SK-N-SH (cell line): ENCODE measurements around the gene NMNAT2. TPM values are rescaled to one million over a fixed set of nuclear protein-coding genes. Genes with fewer than 3 reads are reported as not detected.

Source experiments
- CTCF ChIA-PET: fragments of 300-600, 350-600 bp; formaldehyde crosslinking; extraction: SDS; loops from one replicate; lab custom pipeline; 2021; lab: Yijun Ruan, JAX
- POLR2A ChIA-PET: fragments of 350-600 bp; sonication (Branson Sonifier 250); formaldehyde crosslinking; extraction: SDS; loops from one replicate; lab custom pipeline; 2020; ENCODE audit warnings: antibody characterized with exemption, inconsistent platforms; lab: Yijun Ruan, JAX
- DNase-seq: peaks from one replicate; pipeline ENCODE4 v3.0.0; 2012
- H2AFZ ChIP-seq: fragments of 200-600 bp; sonication (generic); 2 replicates; pipeline ENCODE4 v1.8.1; 2016; ENCODE audit warnings: antibody characterized with exemption, mild to moderate bottlenecking, low read depth
- H3F3A ChIP-seq: fragments of 200-600 bp; sonication (generic); replicated peaks from 2 replicates; pipeline ENCODE3; 2016; ENCODE audit warnings: antibody characterized with exemption, mild to moderate bottlenecking; ENCODE audit not compliant: insufficient read depth
- H3K27ac ChIP-seq, 2 experiments: fragments of 200-500 bp in 1 of 2; fragments of 200-600 bp in 1 of 2; sonication (Bioruptor generic) in 1 of 2; sonication (generic), shearing (Covaris generic) in 1 of 2; 2 replicates each; pipeline versions ENCODE4 v1.5.1 to v1.6.1; 2014 to 2016; ENCODE audit warnings: low read depth in 2 of 2, inconsistent platforms in 1 of 2, low read length in 1 of 2, mild to moderate bottlenecking in 1 of 2, mixed read lengths in 1 of 2
- H3K27me3 ChIP-seq: fragments of 200-600 bp; sonication (generic), shearing (Covaris generic); 2 replicates; pipeline ENCODE4 v1.6.1; 2016; ENCODE audit warnings: mixed run types; ENCODE audit not compliant: insufficient read depth
- H3K36me3 ChIP-seq, 2 experiments: fragments of 200-500 bp in 1 of 2; fragments of 200-600 bp in 1 of 2; sonication (Bioruptor generic) in 1 of 2; sonication (generic) in 1 of 2; replicated peaks in 1 of 2; 2 replicates each; pipeline versions ENCODE3 to v1.5.1; 2014 to 2016; ENCODE audit warnings: low read length in 1 of 2, mild to moderate bottlenecking in 1 of 2; ENCODE audit not compliant: insufficient read depth in 2 of 2, control insufficient read depth in 1 of 2
- H3K4me1 ChIP-seq, 2 experiments: fragments of 200-500 bp in 1 of 2; fragments of 200-600 bp in 1 of 2; sonication (Bioruptor generic) in 1 of 2; sonication (generic), shearing (Covaris generic) in 1 of 2; 2 replicates each; pipeline versions ENCODE4 v1.5.1 to v1.6.1; 2014 to 2016; ENCODE audit warnings: low read depth in 1 of 2, low read length in 1 of 2, mixed run types in 1 of 2; ENCODE audit not compliant: insufficient read depth in 2 of 2, control insufficient read depth in 1 of 2
- H3K4me2 ChIP-seq: fragments of 200-600 bp; sonication (generic), shearing (Covaris generic); 2 replicates; pipeline ENCODE4 v1.6.1; 2017; ENCODE audit warnings: mixed run types
- H3K4me3 ChIP-seq, 2 experiments: fragments of 200-500 bp in 1 of 2; fragments of 200-600 bp in 1 of 2; sonication (Bioruptor generic) in 1 of 2; sonication (generic), shearing (Covaris generic) in 1 of 2; 2 replicates each; pipeline versions ENCODE4 v1.5.1 to v1.8.1; 2014 to 2016; ENCODE audit warnings: low read depth in 2 of 2, inconsistent platforms in 1 of 2, low read length in 1 of 2, mild to moderate bottlenecking in 1 of 2, mixed read lengths in 1 of 2, moderate library complexity in 1 of 2
- H3K79me2 ChIP-seq: fragments of 200-600 bp; sonication (generic); 2 replicates; pipeline ENCODE4 v1.8.1; 2017; ENCODE audit warnings: mild to moderate bottlenecking; ENCODE audit not compliant: insufficient read depth
- H3K9ac ChIP-seq: fragments of 200-600 bp; sonication (generic); 2 replicates; pipeline ENCODE4 v1.6.1; 2017; ENCODE audit warnings: mixed run types
- H3K9me2 ChIP-seq: fragments of 200-600 bp; sonication (generic); 2 replicates; pipeline ENCODE4 v1.6.1; 2017; ENCODE audit warnings: mixed run types
- H3K9me3 ChIP-seq: fragments of 200-600 bp; sonication (generic); 2 replicates; pipeline ENCODE4 v1.6.1; 2017; ENCODE audit warnings: mixed run types, mild to moderate bottlenecking, moderate library complexity
- H4K20me1 ChIP-seq: fragments of 200-600 bp; sonication (generic); 2 replicates; pipeline ENCODE4 v1.6.1; 2017; ENCODE audit warnings: mild to moderate bottlenecking, mixed run types; ENCODE audit not compliant: insufficient read depth
- CTCF ChIP-seq: fragments of 200-600 bp; sonication (generic); IDR thresholded peaks from 2 replicates; pipeline ENCODE4 v1.6.1; 2017; ENCODE audit warnings: antibody characterized with exemption, mild to moderate bottlenecking, moderate library complexity
- EP300 ChIP-seq, 2 experiments: IDR thresholded peaks; 2 replicates each; pipeline versions ENCODE4 v1.4.0 to v1.6.1; 2012; ENCODE audit warnings: borderline replicate concordance in 1 of 2, low read depth in 1 of 2, low read length in 1 of 2
- EZH2phosphoT487 ChIP-seq: fragments of 200-600 bp; sonication (generic); IDR thresholded peaks from 2 replicates; pipeline ENCODE4 v1.6.1; 2017; ENCODE audit warnings: low read depth, mixed run types, mild to moderate bottlenecking, antibody characterized with exemption, moderate library complexity, borderline replicate concordance
- FOXJ3 ChIP-seq: sonication (generic); formaldehyde crosslinking; IDR thresholded peaks from 2 replicates; pipeline ENCODE4 v1.5.1; 2020; ENCODE audit warnings: mild to moderate bottlenecking, missing genetic modification reagents
- GABPA ChIP-seq: IDR thresholded peaks from 2 replicates; pipeline ENCODE4 v1.4.0; 2012; ENCODE audit warnings: low read depth, mild to moderate bottlenecking
- GATA2 ChIP-seq: sonication (generic); formaldehyde crosslinking; IDR thresholded peaks from 2 replicates; pipeline ENCODE4 v1.5.0; 2020; ENCODE audit warnings: mild to moderate bottlenecking, missing genetic modification reagents
- MAX ChIP-seq: IDR thresholded peaks from 2 replicates; pipeline ENCODE4 v1.4.0; 2012; ENCODE audit warnings: low read depth
- MEF2A ChIP-seq: IDR thresholded peaks from 2 replicates; pipeline ENCODE4 v1.4.0; 2012; ENCODE audit warnings: low read depth, borderline replicate concordance
- MXI1 ChIP-seq: IDR thresholded peaks from 2 replicates; pipeline ENCODE4 v1.6.1; 2012; ENCODE audit warnings: mild to moderate bottlenecking, low read depth, low read length, improper control_type of control experiment
- NRF1 ChIP-seq: IDR thresholded peaks from 2 replicates; pipeline ENCODE4 v1.6.1; 2012; ENCODE audit warnings: low read depth, mild to moderate bottlenecking, low read length
- PBX3 ChIP-seq: IDR thresholded peaks from 2 replicates; pipeline ENCODE4; 2012
- RAD21 ChIP-seq: IDR thresholded peaks from 2 replicates; pipeline ENCODE4 v1.6.1; 2012; ENCODE audit warnings: mild to moderate bottlenecking, low read length
- RCOR1 ChIP-seq: fragments of 150-350 bp; IDR thresholded peaks from 2 replicates; pipeline ENCODE4 v1.6.1; 2017; ENCODE audit warnings: antibody characterized with exemption, low read length
- RFX5 ChIP-seq: IDR thresholded peaks from 2 replicates; pipeline ENCODE4 v1.6.1; 2012; ENCODE audit warnings: mild to moderate bottlenecking, improper control_type of control experiment, low read length
- TCF12 ChIP-seq: IDR thresholded peaks from 2 replicates; pipeline ENCODE4 v1.4.0; 2012
- TEAD4 ChIP-seq: IDR thresholded peaks from 2 replicates; pipeline ENCODE4 v1.4.0; 2012; ENCODE audit warnings: mild to moderate bottlenecking, borderline replicate concordance; ENCODE audit not compliant: insufficient read depth
- USF2 ChIP-seq: fragments of 150-350 bp; IDR thresholded peaks from 2 replicates; pipeline ENCODE4 v1.6.1; 2017; ENCODE audit warnings: antibody characterized with exemption, low read length, low read depth, borderline replicate concordance
- WGBS: methylation state at CpG from one replicate; pipeline ENCODE4 v1.1.6; 2017; ENCODE audit warnings: low lambda C conversion rate; 5-methylcytosine and 5-hydroxymethylcytosine counted together
- polyA plus RNA-seq, 3 experiments: library from polyadenylated mRNA; depleted of rRNA; stranded (reverse); fragments of >200 nt; gene quantifications; 2 replicates each; pipeline ENCODE4 v1.2.3, GENCODE V29; 2012

The NMNAT2 gene
- polyA plus RNA-seq, 1 of the 3 experiments (the other 2 are of a cell fraction), result 0.07 TPM

- Histone ChIP-seq H3K4me3 (no peak overlapping the region), H3K27ac (no peak overlapping the region), H3K9me3 (no peaks in the 10 kb centered on the region), H4K20me1 (no peaks in the 10 kb centered on the region), H3K9ac (no peak overlapping the region), H3F3A (no peaks in the 10 kb centered on the region), H3K79me2 (no peaks in the 10 kb centered on the region), H3K4me1 (peaks cover 5 to 6% of the 10 kb centered on the region in 2 experiments; a peak in 1 of 4 replicates), H3K4me2 (no peak overlapping the region), H3K9me2 (no peaks in the 10 kb centered on the region), H2AFZ (no peak overlapping the region), H3K27me3 (peaks cover 1% of the 10 kb centered on the region; the same call in 1 of the 2 replicates), H3K36me3 (no peaks in the 10 kb centered on the region)
- ChIA-PET POLR2A (no interaction called here), CTCF (interaction anchor here (1.1 to 1.6 kb wide), 2 partner anchors 10 to 12 kb away, joined by 3 to 6 read pairs; no protein-coding TSS in a partner anchor)
- DNase-seq, result no peak
- 80% methylated on average over 1 of the region's 1 CpG for WGBS
- TF ChIP-seq EZH2phosphoT487, result no peak
- no peak for TF ChIP-seq CTCF
- no peak for TF ChIP-seq MXI1
- TF ChIP-seq TEAD4, result no peak
- TF ChIP-seq MEF2A, result no peak
- TF ChIP-seq RAD21, result no peak
- no peak for TF ChIP-seq USF2
- no peak for TF ChIP-seq NRF1
- no peak for TF ChIP-seq TCF12
- no peak for TF ChIP-seq RCOR1
- TF ChIP-seq RFX5, result no peak
- no peak for TF ChIP-seq EP300 (IDR thresholded peaks at IDR 0.05; ENCODE audit: borderline replicate concordance in 1 of 2, low read depth in 1 of 2, low read length in 1 of 2)
- TF ChIP-seq GABPA, result no peak
- no peak for TF ChIP-seq GATA2
- TF ChIP-seq MAX, result no peak
- no peak for TF ChIP-seq PBX3
- TF ChIP-seq FOXJ3 (CRISPR knock-in tag), result no peak
Measured at GRCh38 chr1:183328371-183328770, 89.8 kb downstream of the NMNAT2 start.
